Transverse colon (tissue), 4 donors: ENCODE measurements around the gene RPTOR.

Experiments
- CTCF ChIP-seq, 5 experiments: fragments of 200-600 bp in 3 of 5; fragments of 450-650 bp in 2 of 5; sonication (generic) in 3 of 5; IDR thresholded peaks; 1 replicate in 2 of 5; 2 replicates in 3 of 5; pipeline ENCODE4 v1.5.1; 2016 to 2017; ENCODE audit warnings: antibody characterized with exemption in 5 of 5, inconsistent platforms in 3 of 5, mild to moderate bottlenecking in 2 of 5, moderate library complexity in 1 of 5
- EP300 ChIP-seq: sonication (generic); formaldehyde crosslinking; IDR thresholded peaks from one replicate; pipeline ENCODE4 v1.6.1; 2017; ENCODE audit warnings: antibody characterized with exemption, low read depth
- POLR2A ChIP-seq: fragments of 450-650 bp; IDR thresholded peaks from one replicate; pipeline ENCODE4 v1.6.1; 2016; ENCODE audit warnings: antibody characterized with exemption, mild to moderate bottlenecking, moderate library complexity
- POLR2AphosphoS5 ChIP-seq, 3 donors: sonication (generic); formaldehyde crosslinking; IDR thresholded peaks; one replicate each; pipeline ENCODE4 v1.6.1; 2016; ENCODE audit warnings: antibody characterized with exemption in 3 of 3

GRCh38 chr17:80726558-80727408 is 182.1 kb downstream of the RPTOR start:
- TF ChIP-seq CTCF (IDR thresholded peaks at IDR 0.05) = no peak
- TF ChIP-seq POLR2AphosphoS5 (IDR thresholded peaks at IDR 0.05) = no peak
- TF ChIP-seq POLR2A = no peak
- no peak for TF ChIP-seq EP300
